HG03108 (cell line): Measurements from ENCODE around the gene ATP10D.
"Not testable (repeated sequence)": the region's sequence is repeated elsewhere in the genome, so short reads cannot be mapped to it uniquely, and the experiment has no call there.

Experiments used
- ATAC-seq: cut with Tn5 transposase; IDR thresholded peaks from one replicate; pipeline ENCODE4 v1.9.1; 2021; ENCODE audit warnings: moderate library complexity; ENCODE audit not compliant: unreplicated experiment

The ATP10D gene

DNA sequence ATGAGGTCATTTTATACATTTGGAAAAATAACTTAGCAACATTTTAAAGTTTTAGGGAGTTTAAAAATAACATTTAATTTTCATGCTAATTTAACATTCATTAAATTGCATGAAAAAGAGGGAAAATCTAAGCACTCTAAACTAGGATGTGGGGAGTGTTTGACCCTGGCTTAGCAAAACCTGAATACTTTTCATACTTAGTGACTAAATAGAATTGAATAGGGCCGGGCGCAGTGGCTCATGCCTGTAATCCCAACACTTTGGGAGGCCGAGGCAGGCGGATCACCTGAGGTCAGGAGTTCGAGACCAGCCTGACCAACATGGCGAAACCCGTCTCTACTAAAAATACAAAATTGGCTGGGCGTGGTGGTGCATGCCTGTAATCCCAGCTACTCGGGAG lies 1.7 kb downstream of the ATP10D start:
- not testable (repeated sequence) for ATAC-seq

DNA sequence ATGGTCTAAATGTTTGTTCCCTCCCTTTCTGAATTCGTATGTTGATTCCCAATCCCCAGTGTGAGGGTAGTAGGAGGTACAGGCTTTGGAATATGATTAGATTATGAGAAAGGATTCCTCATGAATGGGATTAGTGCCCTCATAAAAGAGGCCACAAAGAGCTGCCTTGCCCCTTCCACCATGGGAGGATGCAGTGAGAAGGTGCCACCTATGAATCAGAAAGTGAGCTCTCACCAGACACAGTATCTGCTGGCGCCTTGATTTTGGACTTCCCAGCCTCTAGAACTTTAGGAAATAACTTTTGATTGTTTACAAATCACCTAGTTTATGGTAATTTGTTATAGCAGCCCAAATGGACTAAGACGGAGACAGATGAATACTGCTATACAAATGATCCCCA lies 3.6 kb downstream of the ATP10D start:
- no peak for ATAC-seq

DNA sequence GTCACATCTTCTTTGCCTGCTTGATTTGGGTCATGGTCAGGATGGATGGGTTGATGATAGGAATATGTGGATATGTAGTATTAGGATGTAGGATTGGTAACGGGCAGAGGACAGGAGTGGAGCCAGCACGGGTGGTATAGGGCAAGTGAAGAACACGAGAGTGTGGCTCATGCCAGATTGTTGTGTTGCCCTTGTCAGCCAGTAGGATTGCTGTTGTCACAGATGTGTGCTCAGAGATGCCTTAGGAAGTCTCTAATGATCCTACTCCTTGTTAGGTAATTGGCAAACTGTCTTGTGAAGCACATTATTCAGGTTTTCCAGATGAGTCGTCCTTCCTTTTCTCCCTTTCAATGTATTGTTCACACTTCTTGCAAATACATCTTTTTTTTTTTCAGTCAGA lies 5.5 kb downstream of the ATP10D start:
- peak; percentile 68 for ATAC-seq

DNA sequence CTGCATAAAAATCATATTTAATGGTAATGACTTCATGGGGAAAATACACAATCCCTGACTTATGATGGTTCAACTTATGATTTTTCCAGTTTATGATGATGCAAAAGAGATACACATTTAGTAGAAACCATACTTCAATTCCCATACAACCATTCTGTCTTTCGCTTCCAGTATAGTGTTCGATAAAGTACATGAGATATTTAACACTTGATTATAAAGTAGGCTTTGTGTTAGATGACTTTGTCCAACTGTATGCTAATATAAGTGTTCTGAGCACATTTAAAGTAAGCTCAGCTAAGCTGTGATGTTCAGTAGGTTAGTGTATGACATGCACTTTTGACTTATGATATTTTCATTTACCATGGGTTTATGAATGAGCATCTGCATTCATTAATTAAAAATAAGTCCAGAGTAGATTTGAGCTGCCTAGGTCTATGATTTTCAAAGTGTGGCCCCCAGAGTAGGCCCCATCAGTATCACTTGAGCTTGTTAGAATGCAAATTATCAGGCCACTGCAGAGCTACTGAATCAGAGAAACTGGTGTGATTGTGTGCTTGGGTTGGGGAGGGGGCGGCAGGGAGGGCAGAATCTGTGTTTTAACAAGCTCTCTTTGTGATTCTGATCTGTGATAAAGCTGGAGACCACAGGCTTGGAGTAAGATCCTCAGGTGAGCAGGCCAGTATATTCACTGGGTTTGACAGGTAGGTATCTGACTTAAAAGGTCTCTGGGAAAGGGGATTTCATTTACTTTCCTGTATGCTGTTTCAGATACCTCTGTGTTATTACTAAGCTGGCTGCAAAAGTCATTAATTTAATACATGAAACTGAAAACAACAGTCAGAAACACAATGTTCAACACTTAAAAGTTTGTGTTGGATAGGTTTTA lies 8.4 kb downstream of the ATP10D start:
- ATAC-seq, result no peak

- ATAC-seq, result no peak
Observed at GRCh38 chr4:47494124-47494430, 9.0 kb downstream of the ATP10D start.

- ATAC-seq, result no peak
Observed at GRCh38 chr4:47498899-47499298, 13.8 kb downstream of the ATP10D start.

DNA sequence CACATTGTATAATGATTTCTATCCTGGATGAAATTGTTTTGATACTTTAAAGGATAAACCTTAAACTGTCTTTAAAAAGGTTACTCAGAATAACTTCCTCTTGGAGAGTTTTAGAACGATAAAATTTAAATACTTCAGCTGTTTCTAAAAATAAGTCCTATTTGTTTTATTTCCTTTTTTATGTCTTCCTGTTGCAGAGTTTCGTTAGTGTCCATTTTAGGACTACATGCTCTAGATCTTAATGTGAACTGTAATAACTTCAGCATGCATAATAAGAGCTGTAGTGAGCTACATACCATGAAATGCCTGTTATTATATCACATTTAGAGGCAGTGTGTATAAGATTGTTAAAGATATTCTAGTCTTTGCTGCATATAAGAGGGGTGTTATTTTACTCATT lies 14.6 kb downstream of the ATP10D start:
- no peak for ATAC-seq

- ATAC-seq, result no peak
Observed at GRCh38 chr4:47500776-47501175, 15.7 kb downstream of the ATP10D start.

DNA sequence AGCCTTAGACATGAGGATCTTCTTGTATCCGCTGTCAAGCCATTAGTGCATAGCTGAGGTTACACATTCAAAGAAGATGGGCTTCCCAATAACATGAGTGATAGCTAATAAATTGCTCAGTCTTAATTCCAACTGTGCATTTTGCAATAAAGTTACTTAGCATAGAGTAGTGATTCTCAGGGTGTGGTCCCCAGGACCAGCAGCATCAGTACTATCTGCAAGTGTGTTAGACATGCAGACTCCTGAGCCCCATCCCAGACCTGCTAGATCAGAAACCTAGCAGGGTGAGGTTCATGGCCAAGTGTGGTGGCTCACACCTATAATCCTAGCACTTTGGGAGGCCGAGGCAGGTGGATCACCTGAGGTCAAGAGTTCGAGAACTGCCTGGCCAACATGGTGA lies 20.1 kb downstream of the ATP10D start:
- no peak for ATAC-seq

DNA sequence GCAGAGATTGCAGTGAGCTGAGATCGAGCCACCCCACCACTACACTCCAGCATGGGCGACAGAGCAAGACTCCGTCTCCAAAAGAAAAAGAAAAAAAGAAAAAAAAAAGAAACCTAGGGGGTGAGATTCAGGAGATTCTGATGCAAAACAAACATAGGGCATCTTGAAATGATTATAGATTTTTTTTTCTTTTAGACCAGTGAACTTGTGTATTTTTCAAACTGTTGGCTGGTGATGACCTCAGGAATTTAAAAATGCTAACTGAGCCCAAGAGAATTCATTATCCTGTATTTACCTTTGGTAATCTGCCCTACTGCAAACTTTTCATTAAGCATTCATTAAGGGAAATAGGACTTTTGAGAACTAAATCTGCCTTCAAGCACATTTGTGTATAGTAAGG lies 20.6 kb downstream of the ATP10D start:
- ATAC-seq, result no peak

- peak; percentile 96 for ATAC-seq
Observed at GRCh38 chr4:47510506-47511143, 25.6 kb downstream of the ATP10D start.

DNA sequence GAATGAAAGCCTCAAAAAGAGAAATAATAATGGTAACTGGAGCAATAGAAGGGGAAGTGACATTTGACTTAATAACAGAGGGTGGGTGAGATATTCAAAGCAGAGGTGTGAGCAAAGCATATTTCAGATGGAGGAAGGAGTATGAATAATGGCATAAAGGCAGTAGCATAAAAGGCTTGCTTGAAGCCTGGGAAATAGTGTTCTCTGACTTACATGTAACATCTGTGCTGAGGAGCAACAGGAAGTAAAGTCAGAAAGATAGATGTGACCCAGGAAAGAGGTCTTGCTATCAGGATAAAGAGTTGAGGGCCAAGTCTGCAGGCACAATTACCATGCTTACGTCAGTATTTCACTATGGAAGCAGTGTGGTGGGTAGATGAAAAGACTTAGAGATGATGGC lies 28.4 kb downstream of the ATP10D start:
- no peak for ATAC-seq

- ATAC-seq, result peak; percentile 99
Observed at GRCh38 chr4:47519239-47519883, 34.3 kb downstream of the ATP10D start.

DNA sequence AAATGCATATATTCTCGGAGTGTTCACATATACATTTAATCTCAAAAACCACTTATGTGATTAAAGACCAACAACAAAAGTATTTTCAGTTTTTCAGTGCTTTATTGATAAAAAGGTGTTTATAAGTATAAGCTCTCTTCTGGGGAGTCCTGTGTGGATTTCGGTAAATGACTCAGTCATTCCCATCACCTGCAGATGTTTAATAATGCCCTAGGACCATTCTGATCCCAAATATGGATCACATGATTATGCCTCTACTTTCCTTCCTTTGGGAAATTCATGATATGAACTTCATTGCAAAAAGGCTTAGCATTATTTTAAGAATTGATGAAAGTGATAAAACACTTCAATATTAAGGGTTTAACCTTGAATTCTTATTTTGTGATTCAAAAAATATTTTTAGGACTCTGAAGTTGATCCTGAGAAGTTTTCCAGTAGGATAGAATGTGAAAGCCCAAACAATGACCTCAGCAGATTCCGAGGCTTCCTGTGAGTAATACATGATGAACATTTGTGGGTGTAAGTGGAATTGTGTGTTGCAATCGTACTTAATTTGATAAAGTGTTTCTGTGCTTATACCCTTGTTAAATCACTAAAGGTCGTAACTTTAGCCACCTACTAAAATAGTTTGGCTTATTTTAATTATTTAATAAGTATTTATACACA lies 40.2 kb downstream of the ATP10D start:
- ATAC-seq, result no peak

- no peak for ATAC-seq
Observed at GRCh38 chr4:47526281-47526680, 41.2 kb downstream of the ATP10D start.

- ATAC-seq, result not testable (repeated sequence)
Observed at GRCh38 chr4:47528646-47529045, 43.6 kb downstream of the ATP10D start.

- no peak for ATAC-seq
Observed at GRCh38 chr4:47530801-47531200, 45.7 kb downstream of the ATP10D start.

- ATAC-seq, result peak; percentile 100
Observed at GRCh38 chr4:47531241-47531953, 46.3 kb downstream of the ATP10D start.

DNA sequence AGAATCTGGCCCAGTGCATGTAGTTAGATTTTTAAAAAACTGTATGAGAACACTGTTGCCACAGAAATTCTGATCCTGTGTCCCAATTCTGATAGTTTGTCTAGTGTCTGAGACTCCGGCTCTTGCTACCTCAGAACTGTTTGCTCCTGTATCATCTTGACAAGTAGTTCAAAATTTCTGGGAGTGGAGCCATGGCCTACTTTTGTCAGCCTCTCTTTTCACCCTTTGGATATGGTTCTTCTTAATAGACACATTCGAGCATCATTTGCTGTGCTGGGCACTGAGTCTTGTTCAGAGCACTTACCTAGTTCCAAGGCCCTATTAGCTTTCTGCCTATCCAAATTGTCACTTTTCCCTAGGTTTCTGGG lies 46.9 kb downstream of the ATP10D start:
- ATAC-seq, result no peak

GRCh38 chr4:47532658-47533057 lies 47.6 kb downstream of the ATP10D start:
- no peak for ATAC-seq
